ENCODE data around the gene NRIP1.

The NRIP1 gene

DNA sequence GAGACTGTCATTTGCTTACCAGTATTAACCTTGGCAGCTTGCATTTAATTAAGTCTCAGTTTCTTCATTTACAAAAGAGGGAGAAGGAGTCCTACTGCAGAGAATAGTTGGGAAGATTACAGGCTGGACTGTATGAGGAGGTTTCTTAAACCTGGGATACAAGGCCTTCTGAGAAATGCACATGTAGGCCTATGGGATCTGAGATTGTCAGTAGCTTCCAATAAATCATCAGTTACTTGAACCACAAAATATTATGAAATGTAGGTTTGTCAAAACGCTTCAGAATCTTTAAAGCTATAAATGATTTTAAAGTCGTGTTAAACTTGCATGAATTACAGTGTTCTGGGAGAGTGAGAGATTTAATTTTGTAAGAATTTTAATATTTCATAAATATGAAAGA lies 69.6 kb downstream of the NRIP1 start:
- peaks cover 3% of the 10 kb centered on the region for H3K36me3 ChIP-seq (replicated peaks; ENCODE audit: low read depth, low read length)
- no peak overlapping the region for H3K9ac ChIP-seq (ENCODE audit: low read length)
- peaks cover 7% of the 10 kb centered on the region for H3K4me1 ChIP-seq (ENCODE audit: low read length)
- no peak overlapping the region for H3K27ac ChIP-seq (ENCODE audit: low read length)
- H3K4me3 ChIP-seq (ENCODE audit: low read length), result no peak overlapping the region
- no peaks in the 10 kb centered on the region for H3K9me3 ChIP-seq (ENCODE audit: insufficient read depth, low read length)
- no peaks in the 10 kb centered on the region for H3K27me3 ChIP-seq (ENCODE audit: low read depth, low read length)
- H2AFZ ChIP-seq (ENCODE audit: low read depth, low read length), result no peak overlapping the region
- H3K4me2 ChIP-seq (ENCODE audit: low read length), result no peak overlapping the region
- TF ChIP-seq EZH2phosphoT487 (IDR thresholded peaks at IDR 0.05; ENCODE audit: low read depth), result no peak
- no peak for TF ChIP-seq CTCF (IDR thresholded peaks at IDR 0.05; ENCODE audit: low read depth, low read length)
- no peaks in the 10 kb centered on the region for H4K20me1 ChIP-seq (ENCODE audit: insufficient read depth, low read length)
- peaks cover 3% of the 10 kb centered on the region for H3K79me2 ChIP-seq (ENCODE audit: low read length)

GRCh38 chr21:14993115-14993514 lies 71.7 kb downstream of the NRIP1 start:
- H3K9ac ChIP-seq (ENCODE audit: low read length), result no peak overlapping the region
- H3K4me1 ChIP-seq (ENCODE audit: low read length), result no peaks in the 10 kb centered on the region; the same call in 1 of the 2 replicates
- no peaks in the 10 kb centered on the region for H3K27me3 ChIP-seq (ENCODE audit: low read depth, low read length)
- no peak overlapping the region for H3K4me3 ChIP-seq (ENCODE audit: low read length)
- no peak overlapping the region for H3K4me2 ChIP-seq (ENCODE audit: low read length)
- no peaks in the 10 kb centered on the region for H4K20me1 ChIP-seq (ENCODE audit: insufficient read depth, low read length)
- no peaks in the 10 kb centered on the region for H3K79me2 ChIP-seq (ENCODE audit: low read length)
- no peak overlapping the region for H3K27ac ChIP-seq (ENCODE audit: low read length)
- H2AFZ ChIP-seq (ENCODE audit: low read depth, low read length), result no peak overlapping the region
- H3K36me3 ChIP-seq (replicated peaks; ENCODE audit: low read depth, low read length), result peaks cover 5% of the 10 kb centered on the region
- H3K9me3 ChIP-seq (ENCODE audit: insufficient read depth, low read length), result no peaks in the 10 kb centered on the region
- TF ChIP-seq CTCF (IDR thresholded peaks at IDR 0.05; ENCODE audit: low read depth, low read length), result no peak
- no peak for TF ChIP-seq EZH2phosphoT487 (IDR thresholded peaks at IDR 0.05; ENCODE audit: low read depth)

DNA sequence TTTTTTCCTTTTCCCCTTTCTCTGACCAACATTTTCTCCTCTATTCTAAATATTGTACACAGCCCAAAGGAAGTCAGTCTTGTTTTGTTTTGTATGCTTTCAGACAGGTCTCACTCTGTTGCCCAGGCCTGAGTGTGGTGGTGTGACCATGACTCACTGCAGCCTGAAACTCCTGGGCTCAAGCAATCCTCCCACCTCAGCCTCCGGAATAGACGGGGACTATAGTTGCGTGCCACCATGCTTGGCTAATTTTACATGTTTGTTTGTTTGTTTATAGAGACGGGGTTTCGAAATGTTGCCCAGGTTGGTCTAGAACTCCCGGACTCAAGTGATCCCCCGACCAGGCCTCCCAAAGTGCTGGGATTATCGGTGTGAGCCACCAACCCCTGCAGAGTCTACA lies 72.8 kb downstream of the NRIP1 start:
- H3K4me2 ChIP-seq (ENCODE audit: low read length), result no peak overlapping the region
- TF ChIP-seq CTCF (IDR thresholded peaks at IDR 0.05; ENCODE audit: low read depth, low read length), result no peak
- no peak for TF ChIP-seq EZH2phosphoT487 (IDR thresholded peaks at IDR 0.05; ENCODE audit: low read depth)
- no peak overlapping the region for H3K9ac ChIP-seq (ENCODE audit: low read length)
- H3K27me3 ChIP-seq (ENCODE audit: low read depth, low read length), result no peaks in the 10 kb centered on the region
- H3K4me3 ChIP-seq (ENCODE audit: low read length), result no peak overlapping the region
- H3K27ac ChIP-seq (ENCODE audit: low read length), result no peak overlapping the region
- H3K9me3 ChIP-seq (ENCODE audit: insufficient read depth, low read length), result no peaks in the 10 kb centered on the region
- H2AFZ ChIP-seq (ENCODE audit: low read depth, low read length), result no peak overlapping the region
- H3K4me1 ChIP-seq (ENCODE audit: low read length), result peaks cover 2% of the 10 kb centered on the region
- H3K36me3 ChIP-seq (replicated peaks; ENCODE audit: low read depth, low read length), result peaks cover 5% of the 10 kb centered on the region
- no peaks in the 10 kb centered on the region for H4K20me1 ChIP-seq (ENCODE audit: insufficient read depth, low read length)
- H3K79me2 ChIP-seq (ENCODE audit: low read length), result no peaks in the 10 kb centered on the region

DNA sequence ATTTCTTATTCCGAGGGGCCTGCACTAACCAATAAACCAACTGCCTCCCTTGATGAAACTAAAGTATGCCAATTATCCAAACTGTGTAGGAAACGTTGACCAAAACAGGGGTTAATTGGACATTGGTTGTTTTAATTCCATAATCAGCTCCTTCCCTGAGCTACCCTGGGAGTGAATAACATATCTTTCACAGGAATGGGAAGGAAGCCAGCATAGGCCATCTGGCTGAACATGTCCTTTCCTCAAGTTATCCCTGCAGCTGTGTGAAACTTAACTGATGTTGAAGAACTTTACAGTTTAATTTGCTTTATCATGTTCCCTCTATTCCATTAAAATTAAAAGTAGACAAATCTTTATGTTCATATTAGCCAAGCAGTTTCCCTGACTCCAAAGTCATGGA lies 75.4 kb downstream of the NRIP1 start:
- H3K79me2 ChIP-seq (ENCODE audit: low read length), result no peaks in the 10 kb centered on the region
- H2AFZ ChIP-seq (ENCODE audit: low read depth, low read length), result no peak overlapping the region
- H3K4me3 ChIP-seq (ENCODE audit: low read length), result no peak overlapping the region
- no peak overlapping the region for H3K4me2 ChIP-seq (ENCODE audit: low read length)
- peaks cover 16% of the 10 kb centered on the region for H3K4me1 ChIP-seq (ENCODE audit: low read length)
- no peaks in the 10 kb centered on the region for H3K27me3 ChIP-seq (ENCODE audit: low read depth, low read length)
- TF ChIP-seq EZH2phosphoT487 (IDR thresholded peaks at IDR 0.05; ENCODE audit: low read depth) (no peak), CTCF (IDR thresholded peaks at IDR 0.05; ENCODE audit: low read depth, low read length) (no peak)
- peaks cover 5% of the 10 kb centered on the region for H3K36me3 ChIP-seq (replicated peaks; ENCODE audit: low read depth, low read length)
- no peak overlapping the region for H3K27ac ChIP-seq (ENCODE audit: low read length)
- no peaks in the 10 kb centered on the region for H4K20me1 ChIP-seq (ENCODE audit: insufficient read depth, low read length)
- H3K9ac ChIP-seq (ENCODE audit: low read length), result no peak overlapping the region
- no peaks in the 10 kb centered on the region for H3K9me3 ChIP-seq (ENCODE audit: insufficient read depth, low read length)
